Hematopoietic multipotent progenitor cell treated with erythropoietin and hydrocortisone succinate and interleukin-3 and kit ligand, for 15 days (in vitro differentiated cells): ENCODE results near the gene TUBB4A.

Experiments
- DNase-seq: peaks from one replicate; pipeline ENCODE4 v3.0.0-alpha.2; 2015; ENCODE audit warnings: low spot score

TUBB4A gene

GRCh38 chr19:6466526-6467248 is 35.4 kb downstream of the TUBB4A start:
- DNase-seq = no peak

DNA sequence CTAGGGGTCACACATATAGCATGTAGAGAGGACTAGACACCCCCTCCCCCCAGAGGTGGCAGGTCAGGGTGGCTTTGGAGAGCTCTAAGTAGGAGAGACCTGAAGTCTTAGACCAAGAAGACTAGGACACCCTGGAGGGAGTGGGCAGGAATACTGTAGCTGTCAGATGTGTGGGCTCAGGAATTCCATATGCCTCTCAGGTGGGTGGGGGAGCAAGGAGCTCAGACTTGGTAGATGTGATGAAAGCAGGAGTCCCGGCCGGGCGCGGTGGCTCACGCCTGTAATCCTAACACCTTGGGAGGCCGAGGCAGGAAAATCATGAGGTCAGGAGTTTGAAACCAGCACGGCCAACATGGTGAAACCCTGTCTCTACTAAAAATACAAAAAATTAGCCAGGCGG is 36.4 kb downstream of the TUBB4A start:
- DNase-seq = no peak

DNA sequence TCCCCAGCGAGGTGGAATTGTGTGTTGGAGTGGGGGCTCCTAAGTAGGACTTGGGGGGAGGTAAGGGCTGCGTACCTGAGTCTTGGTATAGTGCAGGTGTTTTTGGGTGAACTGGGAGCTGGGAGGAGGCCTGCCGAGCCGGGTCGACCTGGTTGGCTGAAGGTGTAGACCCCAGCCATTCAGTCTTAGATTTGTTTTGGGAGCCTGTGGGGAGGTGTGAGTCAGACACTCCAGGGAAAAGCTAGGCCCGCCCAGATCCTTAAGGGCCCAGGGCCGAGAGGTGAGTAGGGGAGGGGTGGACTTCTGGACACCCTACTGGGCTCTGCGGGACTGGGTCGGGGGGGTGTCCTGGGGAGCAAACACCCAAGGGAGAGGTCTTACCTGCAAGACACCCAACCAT is 37.1 kb downstream of the TUBB4A start:
- DNase-seq = no peak

DNA sequence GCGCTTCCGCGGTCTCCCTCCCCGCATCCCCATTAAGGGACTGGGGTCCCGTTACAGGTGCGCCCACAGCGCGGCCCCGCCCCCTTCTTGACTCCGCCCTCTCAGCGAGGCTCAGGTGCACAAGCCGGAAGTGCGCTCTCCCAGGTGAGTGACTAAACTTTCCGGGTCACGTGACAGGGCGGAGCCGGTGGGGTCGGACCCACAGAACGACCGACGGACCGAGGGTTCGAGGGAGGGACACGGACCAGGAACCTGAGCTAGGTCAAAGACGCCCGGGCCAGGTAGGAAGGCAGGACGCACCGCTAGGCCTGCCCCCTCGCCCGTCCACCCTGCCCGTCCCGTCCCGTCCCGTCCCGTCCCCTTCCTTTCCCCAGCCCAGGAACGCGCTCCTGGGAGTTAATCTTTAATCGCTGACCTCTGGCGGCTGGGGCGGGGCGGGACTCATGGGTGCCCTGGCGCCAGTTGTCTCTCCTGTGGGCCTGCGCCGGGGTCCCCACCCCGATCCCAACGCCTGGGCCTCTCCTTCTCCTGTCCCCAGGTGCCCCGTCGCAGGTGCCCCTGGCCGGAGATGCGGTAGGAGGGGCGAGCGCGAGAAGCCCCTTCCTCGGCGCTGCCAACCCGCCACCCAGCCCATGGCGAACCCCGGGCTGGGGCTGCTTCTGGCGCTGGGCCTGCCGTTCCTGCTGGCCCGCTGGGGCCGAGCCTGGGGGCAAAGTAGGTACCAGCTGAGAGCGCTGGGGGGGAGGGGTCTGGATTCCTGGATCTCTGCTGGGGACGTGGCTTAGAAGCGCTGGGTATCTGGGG is 37.8 kb downstream of the TUBB4A start, which contains the start of gene CRB3:
TSS of gene CRB3 (plus strand) at position 202 of the 804 bp plus-strand sequence. CDS start at position 633, 431 bp downstream.
- DNase-seq = no peak

GRCh38 chr19:6460099-6460884 is 41.8 kb downstream of the TUBB4A start:
- DNase-seq = peak; percentile 40

GRCh38 chr19:6459262-6460098 is 42.6 kb downstream of the TUBB4A start, which contains the start of gene SLC25A23:
Gene SLC25A23 (minus strand): TSS chr19:6459792. CDS start chr19:6459628, 164 bp downstream.
- no peak for DNase-seq

GRCh38 chr19:6458695-6459261 is 43.3 kb downstream of the TUBB4A start:
- DNase-seq = no peak

DNA sequence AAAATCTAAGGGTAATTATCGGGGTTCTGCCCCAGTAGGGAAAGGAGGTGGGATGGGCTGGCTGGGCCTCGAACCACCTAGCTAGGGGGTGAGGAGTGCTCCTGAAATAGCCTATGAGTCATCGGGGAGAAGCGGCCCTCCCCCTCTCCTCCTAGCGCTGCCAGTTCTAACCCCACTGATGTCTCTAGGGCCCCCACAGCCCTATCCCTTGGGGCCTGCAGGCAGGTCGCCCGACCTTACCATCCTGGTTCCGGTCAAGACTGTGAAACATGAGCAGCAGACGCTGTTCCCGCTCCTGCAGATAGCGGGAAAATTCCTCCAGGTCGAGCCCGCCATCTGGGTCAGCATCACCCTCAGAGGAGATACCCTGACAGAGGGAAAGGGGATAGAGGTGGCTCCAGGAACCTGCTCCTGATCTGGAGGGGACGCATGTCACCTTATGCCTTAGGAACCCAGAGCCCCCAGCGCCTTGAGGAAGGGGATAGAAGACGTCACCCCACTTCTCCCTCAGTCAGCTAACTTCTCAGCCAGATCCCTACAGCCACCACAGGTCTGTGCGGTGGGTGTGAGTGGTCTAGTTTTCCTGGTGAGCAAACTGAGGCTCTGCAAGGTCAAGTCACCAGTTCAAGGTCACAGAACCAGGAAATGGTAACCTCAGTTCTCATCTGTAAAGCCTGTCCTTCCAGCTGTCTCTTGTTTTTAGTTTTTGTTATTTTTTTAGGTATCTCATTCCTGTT is 44.0 kb downstream of the TUBB4A start:
- no peak for DNase-seq

GRCh38 chr19:6455924-6456323 is 46.2 kb downstream of the TUBB4A start:
- no peak for DNase-seq

GRCh38 chr19:6453951-6454565 is 48.1 kb downstream of the TUBB4A start:
- DNase-seq = no peak

DNA sequence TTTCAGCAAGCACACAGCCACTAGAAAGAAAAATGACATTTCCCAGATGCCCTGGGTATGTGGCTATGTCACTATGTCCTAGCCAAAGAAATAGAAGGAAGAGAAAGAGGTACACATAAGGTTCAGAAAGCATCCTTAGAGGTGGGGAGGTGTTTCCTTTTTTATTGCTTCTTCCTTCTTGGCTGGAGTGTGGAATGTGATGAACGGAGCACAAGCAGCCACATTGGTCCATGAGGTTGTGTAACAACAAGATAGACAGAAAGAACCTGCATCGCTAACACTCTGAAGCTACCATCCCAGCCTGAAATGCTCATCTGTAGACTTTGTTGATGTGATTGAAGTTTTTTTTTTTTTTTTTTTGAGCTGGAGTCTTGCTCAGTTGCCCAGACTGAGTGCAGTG is 49.2 kb downstream of the TUBB4A start:
- DNase-seq = no peak

DNA sequence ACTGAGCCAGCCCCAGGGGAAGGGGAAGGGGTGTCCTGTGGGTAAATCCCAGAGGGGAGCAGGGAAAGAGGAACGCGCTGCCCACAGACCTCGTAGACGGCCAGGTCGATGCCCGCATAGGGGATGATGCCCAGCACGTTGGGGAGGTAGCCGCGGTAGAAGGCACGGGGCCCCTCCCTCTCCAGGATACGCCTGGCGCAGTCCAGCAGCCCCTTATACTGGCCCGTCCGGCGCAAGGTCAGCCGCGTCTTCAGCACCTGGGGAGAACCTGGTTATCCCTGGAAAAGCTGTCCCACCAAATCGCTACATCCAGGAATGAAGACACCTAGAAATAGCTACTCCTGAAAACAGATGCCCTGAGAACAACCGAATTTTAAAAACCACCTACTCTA is 49.9 kb downstream of the TUBB4A start:
- DNase-seq = no peak

GRCh38 chr19:6451583-6452222 is 50.4 kb downstream of the TUBB4A start:
- no peak for DNase-seq

- no peak for DNase-seq
Observed at GRCh38 chr19:6450166-6450565, 51.9 kb downstream of the TUBB4A start.

DNA sequence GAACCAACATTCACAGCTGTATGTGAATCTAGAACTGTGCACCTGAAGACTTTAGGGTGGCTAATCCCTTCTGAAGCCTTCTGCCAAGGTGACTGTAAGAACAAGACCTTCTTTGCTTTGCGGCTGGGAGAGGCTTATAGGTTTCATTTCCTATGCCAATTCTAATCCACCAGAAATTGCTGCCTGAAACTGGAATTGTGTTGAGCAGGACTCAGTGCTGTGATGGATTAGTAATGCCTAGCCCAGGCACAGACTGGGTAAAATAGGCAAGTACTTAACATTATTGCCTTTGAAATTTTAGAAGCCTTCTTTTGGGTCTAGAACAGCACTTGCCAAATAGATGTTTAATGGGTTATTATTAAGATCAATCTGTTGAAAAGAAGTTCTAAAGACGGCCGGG is 54.1 kb downstream of the TUBB4A start:
- DNase-seq = no peak

- no peak for DNase-seq
Observed at GRCh38 chr19:6446452-6446851, 55.7 kb downstream of the TUBB4A start.
